NB4 (cell line): Measurements from ENCODE around the gene RGS19.
A peak's percentile ranks its signal among the peaks of the same experiment; 100 is the strongest.

Source experiments
- DNase-seq: peaks from one replicate; pipeline ENCODE4 v3.0.0; 2010; ENCODE audit warnings: low read depth
- H3K4me3 ChIP-seq: one replicate; pipeline ENCODE4 v1.5.1; 2011; ENCODE audit warnings: mild to moderate bottlenecking, low read depth, low read length, moderate library complexity
- CTCF ChIP-seq: IDR thresholded peaks from one replicate; pipeline ENCODE4 v1.5.1; 2012; ENCODE audit warnings: low read depth, low read length
- MAX ChIP-seq: IDR thresholded peaks from 2 replicates; pipeline ENCODE4 v1.6.1; 2011; ENCODE audit warnings: low read depth, low read length
- MYC ChIP-seq: IDR thresholded peaks from 2 replicates; pipeline ENCODE4 v1.6.1; 2011; ENCODE audit warnings: low read depth, low read length
- POLR2A ChIP-seq: IDR thresholded peaks from 2 replicates; pipeline ENCODE4 v1.6.1; 2011; ENCODE audit warnings: mild to moderate bottlenecking; ENCODE audit not compliant: insufficient read length; ENCODE audit errors: extremely low read depth

The RGS19 gene

GRCh38 chr20:64038565-64039292, 40.6 kb downstream of the RGS19 start:
- DNase-seq: peak; percentile 89
- H3K4me3 ChIP-seq: peak overlapping the region; percentile 28
- TF ChIP-seq CTCF (peak; percentile 62), MYC (peak; percentile 59; the same call in 1 of the 2 replicates), MAX (peak; percentile 79), POLR2A (peak; percentile 31)

GRCh38 chr20:64038224-64038564, 41.1 kb downstream of the RGS19 start:
- DNase-seq: no peak
- no peak for TF ChIP-seq CTCF
- no peak for TF ChIP-seq MAX
- TF ChIP-seq MYC: no peak
- no peak for TF ChIP-seq POLR2A
- H3K4me3 ChIP-seq: no peak overlapping the region

- TF ChIP-seq POLR2A (no peak), CTCF (no peak), MAX (no peak), MYC (no peak)
- DNase-seq: peak; percentile 37
- H3K4me3 ChIP-seq: no peak overlapping the region
Observed at GRCh38 chr20:64037498-64038213, 41.7 kb downstream of the RGS19 start.

- H3K4me3 ChIP-seq: no peak overlapping the region
- TF ChIP-seq CTCF: no peak
- no peak for TF ChIP-seq MAX
- no peak for TF ChIP-seq POLR2A
- TF ChIP-seq MYC: no peak
- DNase-seq: no peak
Observed at GRCh38 chr20:64037199-64037497, 42.2 kb downstream of the RGS19 start.

GRCh38 chr20:64036346-64037198, 42.7 kb downstream of the RGS19 start:
- DNase-seq: peak; percentile 49
- TF ChIP-seq CTCF: no peak
- no peak for TF ChIP-seq POLR2A
- TF ChIP-seq MAX: no peak
- no peak; the same call in 1 of the 2 replicates for TF ChIP-seq MYC

More at GRCh38 chr20:64036346-64037198, 42.7 kb downstream of the RGS19 start:
- no peak overlapping the region for H3K4me3 ChIP-seq
